Brain microvascular endothelial cell (primary cell): ENCODE data around the gene DISC1.
A peak's percentile ranks its signal among the peaks of the same experiment; 100 is the strongest.

Experiments used
- DNase-seq: peaks from one replicate; pipeline ENCODE4 v3.0.0-alpha.2; 2020
- H3K27ac ChIP-seq: fragments of 250-450 bp; sonication (Bioruptor Pico); 2 replicates; pipeline ENCODE4 v1.5.1; 2020; ENCODE audit warnings: mild to moderate bottlenecking, moderate library complexity
- H3K27me3 ChIP-seq: fragments of 250-450 bp; sonication (Bioruptor Pico); replicated peaks from 2 replicates; pipeline ENCODE4 v1.5.1; 2020; ENCODE audit warnings: mild to moderate bottlenecking
- H3K36me3 ChIP-seq: fragments of 250-450 bp; sonication (Bioruptor Pico); replicated peaks from 2 replicates; pipeline ENCODE4 v1.5.1; 2020; ENCODE audit warnings: mild to moderate bottlenecking
- H3K4me3 ChIP-seq: 2 replicates; pipeline ENCODE4 v1.5.1; 2011; ENCODE audit warnings: low read depth, mild to moderate bottlenecking, control low read depth, low read length, moderate library complexity
- CTCF ChIP-seq: IDR thresholded peaks from 2 replicates; pipeline ENCODE4 v1.5.1; 2011; ENCODE audit warnings: low read depth, mild to moderate bottlenecking, moderate library complexity, low read length, control low read depth, inconsistent platforms; ENCODE audit errors: missing control alignments
- in situ Hi-C: cut with HindIII; loops from 2 replicates; pipeline ENCODE4 v1.10.0; 2017; ENCODE audit warnings: low sequenced_read_pairs, low pct_ligation_motif_present

DISC1 gene

DNA sequence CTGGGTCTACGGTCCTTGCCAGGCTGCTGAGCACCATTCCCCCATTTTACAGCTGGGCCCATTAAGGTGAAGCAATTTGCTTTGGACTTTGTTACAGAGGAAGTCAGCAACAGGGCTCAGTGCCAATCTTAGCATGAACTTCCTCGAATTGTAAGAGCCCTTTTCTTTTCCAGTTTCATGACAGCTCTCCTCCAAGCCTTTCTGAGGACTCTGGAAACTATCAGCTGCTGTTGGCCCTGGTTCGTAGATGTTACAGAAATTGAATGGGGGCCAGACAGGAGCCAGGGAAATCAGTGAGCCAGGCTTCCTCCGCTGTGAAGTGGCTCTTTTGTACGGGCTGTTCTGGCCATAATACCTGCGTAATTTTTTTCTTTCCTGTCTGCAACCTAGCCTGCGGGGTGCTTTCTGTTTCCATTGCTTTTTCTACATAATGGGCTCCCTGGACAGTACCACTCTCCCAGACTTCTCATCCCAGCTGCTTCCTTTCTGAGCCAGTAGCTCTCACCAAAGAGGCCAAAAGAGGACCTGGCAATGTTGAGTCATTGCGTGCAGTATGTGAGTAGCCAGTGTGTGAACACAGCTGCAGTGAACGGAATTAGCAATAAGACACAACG, 386.3 kb downstream of the DISC1 start:
- Histone ChIP-seq H3K4me3 (no peak overlapping the region), H3K27ac (no peak overlapping the region), H3K27me3 (no peaks in the 10 kb centered on the region), H3K36me3 (no peaks in the 10 kb centered on the region)
- peak; percentile 28 for DNase-seq
- TF ChIP-seq CTCF = no peak
- in situ Hi-C loops = no loop called here

GRCh38 chr1:232014941-232015340, 388.4 kb downstream of the DISC1 start:
- in situ Hi-C loops = no loop called here
- Histone ChIP-seq H3K36me3 (no peaks in the 10 kb centered on the region), H3K4me3 (no peak overlapping the region), H3K27me3 (no peaks in the 10 kb centered on the region), H3K27ac (no peak overlapping the region)
- no peak for TF ChIP-seq CTCF
- no peak for DNase-seq

DNA sequence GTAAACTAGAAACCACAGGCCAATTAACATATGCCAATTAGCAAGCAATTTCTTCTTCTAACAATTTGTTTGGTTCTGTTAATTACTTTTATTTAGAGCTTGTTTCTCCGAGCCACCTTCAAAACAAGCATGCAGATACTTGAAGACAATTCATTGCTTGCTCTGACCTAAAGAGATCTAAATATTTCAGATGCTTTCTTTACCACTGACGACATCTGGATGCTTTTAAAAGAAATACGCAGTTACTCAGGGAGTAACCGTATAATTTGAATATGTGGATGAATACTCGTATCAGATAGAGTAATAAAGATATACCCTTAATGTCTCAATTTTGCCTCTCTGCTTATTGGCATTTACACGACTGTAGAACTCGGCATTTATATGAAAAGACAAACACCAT, 390.0 kb downstream of the DISC1 start:
- Histone ChIP-seq H3K4me3 (no peak overlapping the region), H3K27me3 (no peaks in the 10 kb centered on the region), H3K36me3 (no peaks in the 10 kb centered on the region), H3K27ac (no peak overlapping the region)
- in situ Hi-C loops = no loop called here
- DNase-seq = no peak
- no peak for TF ChIP-seq CTCF

DNA sequence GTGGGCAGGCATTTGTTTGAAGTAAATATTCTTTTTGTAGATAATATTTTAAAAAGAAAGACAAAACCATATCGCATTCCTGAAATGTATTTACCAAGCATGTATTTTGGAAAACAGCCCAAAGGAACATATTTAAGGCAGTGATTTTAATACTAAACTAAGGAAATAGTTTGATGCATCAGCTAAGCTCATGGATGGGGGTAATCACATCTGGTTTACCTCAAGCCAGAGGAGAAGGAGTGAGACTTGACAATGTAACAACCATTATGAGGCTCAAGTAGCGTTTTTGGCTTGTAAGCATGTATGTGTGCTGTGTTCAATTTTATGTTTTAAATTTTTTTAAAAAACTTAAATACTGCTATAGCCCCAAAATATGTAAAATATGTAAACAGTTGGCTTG, 390.5 kb downstream of the DISC1 start:
- no peak overlapping the region for H3K27ac ChIP-seq
- no peaks in the 10 kb centered on the region for H3K27me3 ChIP-seq
- H3K36me3 ChIP-seq = no peaks in the 10 kb centered on the region
- no peak overlapping the region for H3K4me3 ChIP-seq
- TF ChIP-seq CTCF = no peak
- in situ Hi-C loops = no loop called here
- DNase-seq = no peak

- in situ Hi-C loops = no loop called here
- Histone ChIP-seq H3K4me3 (no peak overlapping the region), H3K27me3 (no peaks in the 10 kb centered on the region), H3K27ac (no peak overlapping the region), H3K36me3 (no peaks in the 10 kb centered on the region)
- DNase-seq = no peak
- no peak for TF ChIP-seq CTCF
These were observed 391.2 kb downstream of the DISC1 start for GRCh38 chr1:232017759-232018158.
